Activated T-cell treated with anti-CD3 and anti-CD28 coated beads, Interleukin-2, amount 50 U/mL, for 24 hours (primary cell): ENCODE data around the gene KCNA1.

Experiments
- DNase-seq: peaks from one replicate; pipeline ENCODE4 v3.0.0-alpha.2; 2020
- H3K27ac Mint-ChIP-seq: 2 replicates; pipeline ENCODE4 v1.8.0; 2020; ENCODE audit warnings: mild to moderate bottlenecking, mixed read lengths
- H3K27me3 Mint-ChIP-seq: 2 replicates; pipeline ENCODE4 v1.8.0; 2020; ENCODE audit warnings: mixed read lengths
- H3K36me3 Mint-ChIP-seq: 2 replicates; pipeline ENCODE4 v1.8.0; 2020; ENCODE audit warnings: low read depth, mixed read lengths
- H3K4me1 Mint-ChIP-seq: 2 replicates; pipeline ENCODE4 v1.8.0; 2020; ENCODE audit warnings: low read depth, mixed read lengths
- H3K4me3 Mint-ChIP-seq: 2 replicates; pipeline ENCODE4 v1.8.0; 2020; ENCODE audit warnings: mild to moderate bottlenecking, moderate library complexity, mixed read lengths
- H3K9me3 Mint-ChIP-seq: 2 replicates; pipeline ENCODE4 v1.8.0; 2020; ENCODE audit warnings: mixed read lengths

Gene KCNA1

GRCh38 chr12:4894019-4894418 is 15.7 kb upstream of the KCNA1 start:
- Mint-ChIP-seq H3K4me1 (no peaks in the 10 kb centered on the region), H3K9me3 (no peaks in the 10 kb centered on the region), H3K27ac (no peak overlapping the region), H3K4me3 (no peak overlapping the region), H3K36me3 (no peaks in the 10 kb centered on the region), H3K27me3 (peaks cover 26% of the 10 kb centered on the region)
- no peak for DNase-seq

GRCh38 chr12:4899364-4899763 is 10.3 kb upstream of the KCNA1 start:
- Mint-ChIP-seq H3K36me3 (no peaks in the 10 kb centered on the region), H3K4me3 (no peak overlapping the region), H3K27ac (no peak overlapping the region), H3K27me3 (peaks cover 29% of the 10 kb centered on the region), H3K4me1 (no peaks in the 10 kb centered on the region), H3K9me3 (no peaks in the 10 kb centered on the region)
- no peak for DNase-seq

GRCh38 chr12:4900327-4900726 is 9.4 kb upstream of the KCNA1 start:
- no peaks in the 10 kb centered on the region for H3K9me3 Mint-ChIP-seq
- no peak overlapping the region for H3K27ac Mint-ChIP-seq
- no peak overlapping the region for H3K4me3 Mint-ChIP-seq
- no peaks in the 10 kb centered on the region for H3K4me1 Mint-ChIP-seq
- peaks cover 34% of the 10 kb centered on the region for H3K27me3 Mint-ChIP-seq
- no peaks in the 10 kb centered on the region for H3K36me3 Mint-ChIP-seq
- no peak for DNase-seq

GRCh38 chr12:4905316-4905715 is 4.4 kb upstream of the KCNA1 start:
- Mint-ChIP-seq H3K4me1 (peaks cover 13% of the 10 kb centered on the region), H3K4me3 (no peak overlapping the region), H3K27ac (no peak overlapping the region), H3K27me3 (peaks cover 39% of the 10 kb centered on the region), H3K36me3 (no peaks in the 10 kb centered on the region), H3K9me3 (no peaks in the 10 kb centered on the region)
- no peak for DNase-seq

- Mint-ChIP-seq H3K36me3 (peaks cover 2% of the 10 kb centered on the region), H3K27ac (no peak overlapping the region), H3K9me3 (no peaks in the 10 kb centered on the region), H3K4me1 (peaks cover 19% of the 10 kb centered on the region), H3K27me3 (peaks cover 43% of the 10 kb centered on the region), H3K4me3 (peak overlapping the region; percentile 46)
- DNase-seq = peak; percentile 36
Measured at GRCh38 chr12:4908684-4909409, 858 bp upstream of the KCNA1 start.

- Mint-ChIP-seq H3K27me3 (peaks cover 45% of the 10 kb centered on the region), H3K27ac (no peak overlapping the region), H3K36me3 (peaks cover 2% of the 10 kb centered on the region)
Measured at GRCh38 chr12:4909410-4909733, 333 bp upstream of the KCNA1 start.

GRCh38 chr12:4910502-4911315 is 1.0 kb downstream of the KCNA1 start:
- peak; percentile 45 for DNase-seq
- H3K27me3 Mint-ChIP-seq = peaks cover 52% of the 10 kb centered on the region
- H3K36me3 Mint-ChIP-seq = peaks cover 2% of the 10 kb centered on the region
- H3K4me3 Mint-ChIP-seq = peak overlapping the region; percentile 80
- H3K9me3 Mint-ChIP-seq = no peaks in the 10 kb centered on the region
- H3K27ac Mint-ChIP-seq = no peak overlapping the region
- peaks cover 19% of the 10 kb centered on the region for H3K4me1 Mint-ChIP-seq

More at GRCh38 chr12:4909410-4909733, 333 bp upstream of the KCNA1 start:
- H3K4me1 Mint-ChIP-seq = peaks cover 19% of the 10 kb centered on the region
- H3K4me3 Mint-ChIP-seq = peak overlapping the region; percentile 46
- DNase-seq = peak; percentile 31
- no peaks in the 10 kb centered on the region for H3K9me3 Mint-ChIP-seq

GRCh38 chr12:4911316-4911994 is 1.8 kb downstream of the KCNA1 start:
- H3K9me3 Mint-ChIP-seq = no peaks in the 10 kb centered on the region
- H3K27me3 Mint-ChIP-seq = peaks cover 55% of the 10 kb centered on the region
- H3K27ac Mint-ChIP-seq = no peak overlapping the region
- DNase-seq = no peak
- peaks cover 19% of the 10 kb centered on the region for H3K4me1 Mint-ChIP-seq
- H3K36me3 Mint-ChIP-seq = peaks cover 2% of the 10 kb centered on the region
- H3K4me3 Mint-ChIP-seq = peak overlapping the region; percentile 41

GRCh38 chr12:4914720-4915119 is 5.0 kb downstream of the KCNA1 start:
- H3K9me3 Mint-ChIP-seq = no peaks in the 10 kb centered on the region
- no peak overlapping the region for H3K4me3 Mint-ChIP-seq
- peaks cover 72% of the 10 kb centered on the region for H3K27me3 Mint-ChIP-seq
- peaks cover 2% of the 10 kb centered on the region for H3K36me3 Mint-ChIP-seq
- no peak overlapping the region for H3K27ac Mint-ChIP-seq
- no peak for DNase-seq
- peaks cover 12% of the 10 kb centered on the region for H3K4me1 Mint-ChIP-seq

- no peaks in the 10 kb centered on the region for H3K9me3 Mint-ChIP-seq
- no peak overlapping the region for H3K4me3 Mint-ChIP-seq
- H3K36me3 Mint-ChIP-seq = no peaks in the 10 kb centered on the region
- peaks cover 4% of the 10 kb centered on the region for H3K4me1 Mint-ChIP-seq
- peaks cover 69% of the 10 kb centered on the region for H3K27me3 Mint-ChIP-seq
- DNase-seq = no peak
- no peak overlapping the region for H3K27ac Mint-ChIP-seq
Measured at GRCh38 chr12:4915752-4916151, 6.0 kb downstream of the KCNA1 start.

- H3K27ac Mint-ChIP-seq = no peak overlapping the region
- H3K27me3 Mint-ChIP-seq = peaks cover 59% of the 10 kb centered on the region
- no peak overlapping the region for H3K4me3 Mint-ChIP-seq
- DNase-seq = no peak
- H3K9me3 Mint-ChIP-seq = no peaks in the 10 kb centered on the region
- H3K36me3 Mint-ChIP-seq = no peaks in the 10 kb centered on the region
- H3K4me1 Mint-ChIP-seq = peaks cover 1% of the 10 kb centered on the region
Measured at GRCh38 chr12:4918950-4919660, 9.4 kb downstream of the KCNA1 start.

GRCh38 chr12:4932576-4932975 is 22.9 kb downstream of the KCNA1 start:
- no peak for DNase-seq
- Mint-ChIP-seq H3K27me3 (peaks cover 55% of the 10 kb centered on the region), H3K36me3 (no peaks in the 10 kb centered on the region), H3K4me1 (peaks cover 4% of the 10 kb centered on the region), H3K27ac (no peak overlapping the region), H3K4me3 (no peak overlapping the region), H3K9me3 (no peaks in the 10 kb centered on the region)

GRCh38 chr12:4933411-4933810 is 23.7 kb downstream of the KCNA1 start:
- Mint-ChIP-seq H3K9me3 (no peaks in the 10 kb centered on the region), H3K27me3 (peaks cover 61% of the 10 kb centered on the region), H3K36me3 (no peaks in the 10 kb centered on the region), H3K4me3 (no peak overlapping the region), H3K4me1 (peaks cover 4% of the 10 kb centered on the region), H3K27ac (no peak overlapping the region)
- DNase-seq = no peak

GRCh38 chr12:4934407-4935035 is 24.8 kb downstream of the KCNA1 start:
- Mint-ChIP-seq H3K36me3 (no peaks in the 10 kb centered on the region), H3K27me3 (peaks cover 58% of the 10 kb centered on the region), H3K27ac (no peak overlapping the region)

More at GRCh38 chr12:4934407-4935035, 24.8 kb downstream of the KCNA1 start:
- Mint-ChIP-seq H3K9me3 (no peaks in the 10 kb centered on the region), H3K4me3 (no peak overlapping the region), H3K4me1 (peaks cover 4% of the 10 kb centered on the region)
- DNase-seq = no peak
